ENCODE results near the gene CCDC13.

- TF ChIP-seq EZH2 (IDR thresholded peaks at IDR 0.05; ENCODE audit: insufficient read depth, poor library complexity, severe bottlenecking) (no peak), EZH2phosphoT487 (IDR thresholded peaks at IDR 0.05; ENCODE audit: insufficient read depth, low read depth) (no peak)
Measured at GRCh38 chr3:42745776-42746454, 27.1 kb downstream of the CCDC13 start.

Measured in GM23248 (cell line).